ENCODE measurements around the gene ACAP3. TPM values are rescaled to one million over a fixed set of nuclear protein-coding genes. Genes with fewer than 3 reads are reported as not detected.

ACAP3 gene
- total RNA-seq, 1 donor from 2014 or later = 30.6 TPM

GRCh38 chr1:1242461-1243265 lies 65.1 kb downstream of the ACAP3 start:
- DNase-seq = no peak

Other genes with a start within 250 kb of the ACAP3 start
- not detected in 2 replicates for gene RNF223, start 233.6 kb downstream of the ACAP3 start, total RNA-seq
- gene C1orf159, start 191.8 kb downstream of the ACAP3 start, total RNA-seq = 11.4 and 11.7 TPM in 2 replicates
- gene TTLL10, start 134.1 kb downstream of the ACAP3 start, total RNA-seq = not detected in 2 replicates
- gene TNFRSF18, start 101.3 kb downstream of the ACAP3 start, total RNA-seq = 1.0 TPM in 1 of 2 replicates, not detected in the other
- 1.8 and 4.8 TPM in 2 replicates for gene TNFRSF4, start 93.8 kb downstream of the ACAP3 start, total RNA-seq
- 122 and 160 TPM in 2 replicates for gene SDF4, start 75.9 kb downstream of the ACAP3 start, total RNA-seq
- gene B3GALT6, start 75.7 kb downstream of the ACAP3 start, total RNA-seq = 36.1 and 46.6 TPM in 2 replicates
- 0.17 and 0.56 TPM in 2 replicates for gene C1QTNF12, start 61.2 kb downstream of the ACAP3 start, total RNA-seq
- gene UBE2J2, start 34.1 kb downstream of the ACAP3 start, total RNA-seq = 57.3 and 62.1 TPM in 2 replicates
- gene SCNN1D, start 27.5 kb downstream of the ACAP3 start, total RNA-seq = 0.14 and 1.0 TPM in 2 replicates
- gene PUSL1, start 667 bp upstream of the ACAP3 start, total RNA-seq = 11.1 and 13.7 TPM in 2 replicates
- gene INTS11, start 16.7 kb upstream of the ACAP3 start, total RNA-seq = 52.8 and 77.5 TPM in 2 replicates
- 21.6 and 33.3 TPM in 2 replicates for gene CPTP, start 16.9 kb upstream of the ACAP3 start, total RNA-seq
- gene TAS1R3, start 23.4 kb upstream of the ACAP3 start, total RNA-seq = 0.28 and 0.85 TPM in 2 replicates
- 43.5 and 54.6 TPM in 2 replicates for gene DVL1, start 41.5 kb upstream of the ACAP3 start, total RNA-seq
- 0.56 and 1.7 TPM in 2 replicates for gene MXRA8, start 50.6 kb upstream of the ACAP3 start, total RNA-seq
- gene AURKAIP1, start 67.3 kb upstream of the ACAP3 start, total RNA-seq = 80.2 and 106 TPM in 2 replicates
- 71.1 and 183 TPM in 2 replicates for gene CCNL2, start 91.4 kb upstream of the ACAP3 start, total RNA-seq
- 98.2 and 102 TPM in 2 replicates for gene MRPL20, start 99.4 kb upstream of the ACAP3 start, total RNA-seq
- 0.28 and 0.51 TPM in 2 replicates for gene ANKRD65, start 113.3 kb upstream of the ACAP3 start, total RNA-seq
- 12.7 and 45.3 TPM in 2 replicates for gene VWA1, start 127.8 kb upstream of the ACAP3 start, total RNA-seq
- gene ATAD3C, start 141.8 kb upstream of the ACAP3 start, total RNA-seq = 0.17 and 1.5 TPM in 2 replicates
- 15.0 and 21.7 TPM in 2 replicates for gene ATAD3B, start 163.8 kb upstream of the ACAP3 start, total RNA-seq
- gene ATAD3A, start 204.2 kb upstream of the ACAP3 start, total RNA-seq = 29.3 and 59.4 TPM in 2 replicates
- 1.7 and 2.6 TPM in 2 replicates for gene TMEM240, start 232.7 kb upstream of the ACAP3 start, total RNA-seq